NB4 (cell line): ENCODE measurements around the gene CHCHD4.
A peak's percentile ranks its signal among the peaks of the same experiment; 100 is the strongest.

ENCODE experiments used
- DNase-seq: peaks from one replicate; pipeline ENCODE4 v3.0.0; 2010; ENCODE audit warnings: low read depth
- H3K4me3 ChIP-seq: one replicate; pipeline ENCODE4 v1.5.1; 2011; ENCODE audit warnings: mild to moderate bottlenecking, low read depth, low read length, moderate library complexity
- MYC ChIP-seq: IDR thresholded peaks from 2 replicates; pipeline ENCODE4 v1.6.1; 2011; ENCODE audit warnings: low read depth, low read length
- POLR2A ChIP-seq: IDR thresholded peaks from 2 replicates; pipeline ENCODE4 v1.6.1; 2011; ENCODE audit warnings: mild to moderate bottlenecking; ENCODE audit not compliant: insufficient read length; ENCODE audit errors: extremely low read depth
- TF ChIP-seq, protein P1 (sequence below): IDR thresholded peaks from 2 replicates; pipeline ENCODE4 v1.6.1; 2011; ENCODE audit warnings: low read depth, low read length
- TF ChIP-seq, protein P2 (sequence below): IDR thresholded peaks from one replicate; pipeline ENCODE4 v1.5.1; 2012; ENCODE audit warnings: low read depth, low read length

Gene CHCHD4

DNA sequence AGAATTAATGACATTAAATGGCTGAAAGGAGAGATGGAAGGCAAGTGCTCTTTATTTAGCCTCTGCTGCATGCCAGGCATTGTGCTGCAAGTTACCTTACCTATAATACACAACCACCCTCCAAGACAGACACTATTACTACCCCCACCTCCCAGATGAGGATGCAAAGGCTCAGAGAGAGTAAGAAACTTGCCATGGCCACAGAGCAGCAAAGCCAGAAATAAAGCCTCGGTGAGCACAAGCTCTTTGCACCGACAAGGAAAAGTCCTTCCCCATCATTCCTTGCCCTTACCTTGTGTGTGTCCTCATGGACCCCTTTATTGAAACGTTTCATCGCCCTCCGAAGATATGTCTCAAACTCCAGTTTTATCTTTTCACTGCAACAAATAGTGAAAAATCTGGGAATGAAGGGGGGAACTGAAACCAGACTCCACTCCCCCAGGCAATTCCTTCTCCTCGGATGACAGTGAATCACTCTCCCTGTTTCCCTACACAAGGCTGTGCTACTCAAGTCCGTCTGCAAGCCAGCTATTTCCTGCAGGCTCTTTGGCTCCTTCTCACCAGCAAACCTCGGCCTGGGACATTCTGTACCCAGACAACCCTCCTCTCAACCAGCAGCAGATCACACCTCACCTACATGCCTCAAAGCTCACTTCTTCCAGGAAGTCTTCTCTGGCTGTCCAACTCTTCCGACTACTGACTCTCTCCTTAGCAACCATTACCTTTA is 42.4 kb upstream of the CHCHD4 start:
- DNase-seq, result no peak
- TF ChIP-seq, protein P1, sequence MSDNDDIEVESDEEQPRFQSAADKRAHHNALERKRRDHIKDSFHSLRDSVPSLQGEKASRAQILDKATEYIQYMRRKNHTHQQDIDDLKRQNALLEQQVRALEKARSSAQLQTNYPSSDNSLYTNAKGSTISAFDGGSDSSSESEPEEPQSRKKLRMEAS, result no peak
- TF ChIP-seq MYC (no peak), POLR2A (no peak)
- TF ChIP-seq, protein P2, sequence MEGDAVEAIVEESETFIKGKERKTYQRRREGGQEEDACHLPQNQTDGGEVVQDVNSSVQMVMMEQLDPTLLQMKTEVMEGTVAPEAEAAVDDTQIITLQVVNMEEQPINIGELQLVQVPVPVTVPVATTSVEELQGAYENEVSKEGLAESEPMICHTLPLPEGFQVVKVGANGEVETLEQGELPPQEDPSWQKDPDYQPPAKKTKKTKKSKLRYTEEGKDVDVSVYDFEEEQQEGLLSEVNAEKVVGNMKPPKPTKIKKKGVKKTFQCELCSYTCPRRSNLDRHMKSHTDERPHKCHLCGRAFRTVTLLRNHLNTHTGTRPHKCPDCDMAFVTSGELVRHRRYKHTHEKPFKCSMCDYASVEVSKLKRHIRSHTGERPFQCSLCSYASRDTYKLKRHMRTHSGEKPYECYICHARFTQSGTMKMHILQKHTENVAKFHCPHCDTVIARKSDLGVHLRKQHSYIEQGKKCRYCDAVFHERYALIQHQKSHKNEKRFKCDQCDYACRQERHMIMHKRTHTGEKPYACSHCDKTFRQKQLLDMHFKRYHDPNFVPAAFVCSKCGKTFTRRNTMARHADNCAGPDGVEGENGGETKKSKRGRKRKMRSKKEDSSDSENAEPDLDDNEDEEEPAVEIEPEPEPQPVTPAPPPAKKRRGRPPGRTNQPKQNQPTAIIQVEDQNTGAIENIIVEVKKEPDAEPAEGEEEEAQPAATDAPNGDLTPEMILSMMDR, result no peak
- no peak overlapping the region for H3K4me3 ChIP-seq

DNA sequence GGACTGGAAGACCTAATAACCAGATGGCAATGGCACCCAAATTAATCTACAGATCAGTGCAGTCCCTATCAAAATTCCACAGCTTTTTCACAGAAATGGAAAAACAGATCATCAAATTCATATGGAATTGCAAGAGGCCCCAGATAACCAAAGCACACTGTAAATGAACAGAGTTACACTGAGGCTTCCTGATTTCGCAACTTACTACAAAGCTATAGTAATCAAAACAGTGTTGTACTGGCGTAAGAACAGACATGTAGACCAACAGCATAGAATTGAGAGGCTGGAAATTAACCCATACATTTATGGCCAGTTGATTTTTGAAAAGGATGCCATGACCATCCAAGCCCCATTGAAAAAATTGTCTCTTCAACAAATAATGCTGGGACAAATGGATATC is 37.5 kb upstream of the CHCHD4 start:
- TF ChIP-seq POLR2A (no peak), MYC (no peak)
- TF ChIP-seq, protein P1, result no peak
- TF ChIP-seq, protein P2, result no peak
- no peak overlapping the region for H3K4me3 ChIP-seq
- peak; percentile 42 for DNase-seq

DNA sequence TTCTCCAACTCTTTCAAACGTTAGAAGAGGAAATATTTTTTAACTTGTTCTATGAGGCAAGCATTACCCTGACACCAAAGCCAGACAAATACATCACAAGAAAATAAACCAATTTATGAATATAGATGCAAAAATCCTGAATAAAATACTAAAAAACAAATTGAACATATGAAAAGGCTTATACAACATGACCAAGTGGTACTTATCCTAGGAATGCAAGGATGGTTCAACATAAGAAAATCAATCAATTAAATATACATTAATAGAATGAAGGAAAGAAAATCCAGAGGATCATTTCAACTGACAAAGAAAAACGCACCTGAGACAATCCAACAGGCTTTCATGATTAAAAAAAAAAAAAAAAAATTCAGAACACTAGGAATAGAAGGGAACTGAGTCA is 36.6 kb upstream of the CHCHD4 start:
- H3K4me3 ChIP-seq, result no peak overlapping the region
- TF ChIP-seq POLR2A, result no peak
- no peak for TF ChIP-seq MYC
- TF ChIP-seq, protein P1, result no peak
- TF ChIP-seq, protein P2, result no peak
- no peak for DNase-seq

DNA sequence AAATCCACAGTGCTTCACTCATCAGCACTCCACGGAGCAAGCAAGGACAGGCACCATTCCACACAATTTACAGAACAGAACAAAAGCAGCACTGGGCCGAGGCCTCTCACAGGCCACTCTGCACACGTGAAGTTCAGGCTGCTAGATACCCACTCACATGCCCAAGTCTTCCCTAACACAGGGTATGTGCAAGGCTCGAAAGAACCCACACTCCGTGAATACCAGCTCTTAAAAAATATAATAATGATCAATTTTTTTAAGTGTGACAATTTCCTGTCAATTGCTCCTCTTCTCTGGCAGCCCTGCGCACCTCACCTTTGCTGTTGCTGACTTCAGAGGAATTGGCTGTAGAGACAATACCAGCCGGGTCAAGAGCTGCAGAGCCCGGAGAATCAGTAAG is 34.8 kb upstream of the CHCHD4 start:
- H3K4me3 ChIP-seq, result no peak overlapping the region
- TF ChIP-seq POLR2A (no peak), MYC (no peak)
- TF ChIP-seq, protein P2, result no peak
- TF ChIP-seq, protein P1, result no peak
- no peak for DNase-seq

DNA sequence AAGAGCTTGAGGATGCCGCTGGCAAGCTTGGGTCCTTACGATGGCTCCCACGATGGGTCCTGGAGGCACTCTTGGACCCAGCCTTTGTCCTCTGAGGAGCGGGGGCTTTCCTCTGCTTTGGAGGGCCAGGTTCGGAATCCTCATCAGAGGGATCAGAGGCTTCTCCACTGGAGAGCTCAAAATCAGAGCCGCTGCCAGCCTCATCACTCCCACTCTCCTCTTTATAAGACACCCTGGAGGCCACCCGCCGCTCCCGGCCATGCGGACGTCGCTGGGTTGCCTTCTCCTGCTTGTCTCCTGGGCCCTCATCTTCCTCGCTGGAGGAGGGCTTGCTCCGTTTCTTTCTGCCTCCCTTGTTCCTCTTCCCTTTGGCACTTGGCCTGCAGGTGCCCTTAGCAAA is 33.7 kb upstream of the CHCHD4 start:
- DNase-seq, result no peak
- no peak overlapping the region for H3K4me3 ChIP-seq
- TF ChIP-seq, protein P1, result no peak

DNA sequence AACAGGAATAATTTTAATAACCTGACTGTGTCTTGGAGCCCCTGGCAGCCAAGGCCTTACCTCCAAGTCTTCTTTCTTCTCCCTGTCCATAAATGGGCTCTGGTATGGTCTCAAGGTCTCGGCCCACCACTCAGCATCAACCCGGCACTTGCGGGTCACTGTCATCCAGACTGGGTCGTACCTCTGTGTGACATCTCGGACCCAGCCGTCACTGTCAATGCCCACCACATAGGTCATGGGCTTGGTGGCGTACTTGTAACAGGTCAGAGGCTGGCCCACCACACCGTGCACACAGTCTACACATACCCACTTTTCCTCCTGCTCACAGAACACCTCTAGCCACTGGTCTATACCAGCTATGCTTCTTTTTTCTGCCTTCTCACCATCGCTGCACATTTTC is 33.3 kb upstream of the CHCHD4 start:
- no peak overlapping the region for H3K4me3 ChIP-seq
- TF ChIP-seq POLR2A, result no peak
- TF ChIP-seq, protein P1, result no peak
- no peak for TF ChIP-seq MYC
- TF ChIP-seq, protein P2, result no peak
- DNase-seq, result no peak
